Upper lobe of left lung (tissue), 4 donors: ENCODE measurements around the gene AKR1B15.

Experiments
- POLR2A ChIP-seq, 4 donors: fragments of 450-650 bp; IDR thresholded peaks; one replicate each; pipeline ENCODE4 v1.5.1; 2016 to 2017; ENCODE audit warnings: antibody characterized with exemption in 4 of 4, mild to moderate bottlenecking in 2 of 4
- POLR2AphosphoS5 ChIP-seq, 2 donors: sonication (generic); formaldehyde crosslinking; IDR thresholded peaks; one replicate each; pipeline ENCODE4 v1.5.1; 2017; ENCODE audit warnings: antibody characterized with exemption in 2 of 2
- TF ChIP-seq, protein P1 (sequence below), 6 experiments: fragments of 450-650 bp in 4 of 6; fragments of 200-600 bp in 2 of 6; sonication (generic) in 2 of 6; IDR thresholded peaks; one replicate each; pipeline ENCODE4 v1.5.1; 2016 to 2019; ENCODE audit warnings: antibody characterized with exemption in 6 of 6

DNA sequence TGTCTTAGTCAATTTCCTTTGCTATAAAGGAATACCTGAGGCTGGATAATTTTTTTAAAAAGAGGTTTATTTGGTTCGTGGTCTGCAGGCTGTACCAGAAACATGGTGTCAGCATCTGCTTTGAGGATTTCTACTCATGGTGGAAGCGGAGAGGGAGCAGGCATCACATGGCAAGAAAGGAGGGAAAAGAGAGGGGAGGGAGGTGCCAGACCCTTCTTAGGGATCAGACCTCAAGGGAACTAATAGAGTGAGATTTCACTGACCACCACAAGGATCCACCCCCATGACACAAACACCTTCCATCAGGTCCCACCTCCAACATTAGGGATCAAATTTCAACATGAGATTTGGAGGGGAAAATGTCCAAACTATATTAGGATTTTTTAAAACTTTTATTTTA lies 48.5 kb upstream of the AKR1B15 start:
- TF ChIP-seq, protein P1, sequence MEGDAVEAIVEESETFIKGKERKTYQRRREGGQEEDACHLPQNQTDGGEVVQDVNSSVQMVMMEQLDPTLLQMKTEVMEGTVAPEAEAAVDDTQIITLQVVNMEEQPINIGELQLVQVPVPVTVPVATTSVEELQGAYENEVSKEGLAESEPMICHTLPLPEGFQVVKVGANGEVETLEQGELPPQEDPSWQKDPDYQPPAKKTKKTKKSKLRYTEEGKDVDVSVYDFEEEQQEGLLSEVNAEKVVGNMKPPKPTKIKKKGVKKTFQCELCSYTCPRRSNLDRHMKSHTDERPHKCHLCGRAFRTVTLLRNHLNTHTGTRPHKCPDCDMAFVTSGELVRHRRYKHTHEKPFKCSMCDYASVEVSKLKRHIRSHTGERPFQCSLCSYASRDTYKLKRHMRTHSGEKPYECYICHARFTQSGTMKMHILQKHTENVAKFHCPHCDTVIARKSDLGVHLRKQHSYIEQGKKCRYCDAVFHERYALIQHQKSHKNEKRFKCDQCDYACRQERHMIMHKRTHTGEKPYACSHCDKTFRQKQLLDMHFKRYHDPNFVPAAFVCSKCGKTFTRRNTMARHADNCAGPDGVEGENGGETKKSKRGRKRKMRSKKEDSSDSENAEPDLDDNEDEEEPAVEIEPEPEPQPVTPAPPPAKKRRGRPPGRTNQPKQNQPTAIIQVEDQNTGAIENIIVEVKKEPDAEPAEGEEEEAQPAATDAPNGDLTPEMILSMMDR (IDR thresholded peaks at IDR 0.05) = no peak
- TF ChIP-seq POLR2A (IDR thresholded peaks at IDR 0.05) (no peak), POLR2AphosphoS5 (IDR thresholded peaks at IDR 0.05) (no peak)
